Endothelial cell of umbilical vein (primary cell): Measurements from ENCODE around the gene CRIM1.

Experiments used
- EZH2 ChIP-seq: IDR thresholded peaks from 2 replicates; pipeline ENCODE4 v1.6.1; 2012; ENCODE audit warnings: borderline replicate concordance, low read depth, mild to moderate bottlenecking, moderate library complexity, low read length, inconsistent platforms; ENCODE audit not compliant: severe bottlenecking
- FOS ChIP-seq: IDR thresholded peaks from 2 replicates; pipeline ENCODE4 v1.6.1; 2011; ENCODE audit warnings: mild to moderate bottlenecking, low read length, moderate library complexity, borderline replicate concordance; ENCODE audit not compliant: insufficient read depth
- GATA2 ChIP-seq: IDR thresholded peaks from 2 replicates; pipeline ENCODE4 v1.7.0; 2011; ENCODE audit warnings: low read depth, mild to moderate bottlenecking, moderate library complexity, mixed read lengths, low read length; ENCODE audit not compliant: insufficient read length, insufficient read depth
- JUN ChIP-seq: IDR thresholded peaks from 2 replicates; pipeline ENCODE4 v1.6.1; 2011; ENCODE audit warnings: borderline replicate concordance, low read depth; ENCODE audit not compliant: insufficient read length, insufficient read depth
- MYC ChIP-seq: IDR thresholded peaks from one replicate; pipeline ENCODE4 v1.6.1; 2011; ENCODE audit warnings: mild to moderate bottlenecking, low read depth, low read length
- POLR2A ChIP-seq: IDR thresholded peaks from 2 replicates; pipeline ENCODE4 v1.6.1; 2012; ENCODE audit warnings: low read depth, mild to moderate bottlenecking, control low read depth, low read length
- POLR2AphosphoS5 ChIP-seq: IDR thresholded peaks from 2 replicates; pipeline ENCODE4 v1.6.1; 2012; ENCODE audit warnings: low read depth, mild to moderate bottlenecking, control low read depth, low read length, moderate library complexity; ENCODE audit not compliant: insufficient read depth
- TF ChIP-seq, protein P1 (sequence below), 2 donors: IDR thresholded peaks; 1 replicate in 1 of 2; 2 replicates in 1 of 2; pipeline ENCODE4 v1.5.1; 2011; ENCODE audit warnings: low read length in 2 of 2, mild to moderate bottlenecking in 2 of 2, moderate library complexity in 2 of 2, control low read depth in 1 of 2, inconsistent platforms in 1 of 2, low read depth in 1 of 2; ENCODE audit not compliant: insufficient read depth in 1 of 2; ENCODE audit errors: extremely low read depth in 1 of 2
- TF ChIP-seq, protein P2 (sequence below): IDR thresholded peaks from 2 replicates; pipeline ENCODE4 v1.6.1; 2011; ENCODE audit not compliant: insufficient read depth, insufficient read length

DNA sequence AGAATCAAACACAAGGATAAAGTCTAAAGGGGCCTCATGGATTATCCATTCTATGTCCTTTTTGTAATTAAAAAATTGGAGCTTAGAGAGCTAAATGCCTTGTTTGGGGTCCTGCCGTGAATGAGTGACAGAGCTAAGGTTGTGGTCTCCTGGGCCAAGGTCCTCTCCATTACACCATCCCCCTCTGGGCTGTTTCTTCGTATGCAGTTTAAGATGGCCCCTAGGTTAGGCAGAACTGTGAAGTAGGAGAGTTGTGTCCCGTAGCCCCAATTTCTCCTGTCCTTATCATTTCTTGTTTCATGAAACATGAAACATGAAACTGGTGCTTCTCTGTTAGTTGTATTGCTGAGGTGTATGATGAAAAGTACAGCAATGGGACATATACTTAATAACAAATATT lies 32.9 kb downstream of the CRIM1 start:
- TF ChIP-seq, protein P1, sequence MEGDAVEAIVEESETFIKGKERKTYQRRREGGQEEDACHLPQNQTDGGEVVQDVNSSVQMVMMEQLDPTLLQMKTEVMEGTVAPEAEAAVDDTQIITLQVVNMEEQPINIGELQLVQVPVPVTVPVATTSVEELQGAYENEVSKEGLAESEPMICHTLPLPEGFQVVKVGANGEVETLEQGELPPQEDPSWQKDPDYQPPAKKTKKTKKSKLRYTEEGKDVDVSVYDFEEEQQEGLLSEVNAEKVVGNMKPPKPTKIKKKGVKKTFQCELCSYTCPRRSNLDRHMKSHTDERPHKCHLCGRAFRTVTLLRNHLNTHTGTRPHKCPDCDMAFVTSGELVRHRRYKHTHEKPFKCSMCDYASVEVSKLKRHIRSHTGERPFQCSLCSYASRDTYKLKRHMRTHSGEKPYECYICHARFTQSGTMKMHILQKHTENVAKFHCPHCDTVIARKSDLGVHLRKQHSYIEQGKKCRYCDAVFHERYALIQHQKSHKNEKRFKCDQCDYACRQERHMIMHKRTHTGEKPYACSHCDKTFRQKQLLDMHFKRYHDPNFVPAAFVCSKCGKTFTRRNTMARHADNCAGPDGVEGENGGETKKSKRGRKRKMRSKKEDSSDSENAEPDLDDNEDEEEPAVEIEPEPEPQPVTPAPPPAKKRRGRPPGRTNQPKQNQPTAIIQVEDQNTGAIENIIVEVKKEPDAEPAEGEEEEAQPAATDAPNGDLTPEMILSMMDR (IDR thresholded peaks at IDR 0.05; ENCODE audit: extremely low read depth in 1 of 2, insufficient read depth in 1 of 2, low read depth in 1 of 2, low read length in 2 of 2), result no peak
- TF ChIP-seq POLR2A, result no peak
- TF ChIP-seq, protein P2, sequence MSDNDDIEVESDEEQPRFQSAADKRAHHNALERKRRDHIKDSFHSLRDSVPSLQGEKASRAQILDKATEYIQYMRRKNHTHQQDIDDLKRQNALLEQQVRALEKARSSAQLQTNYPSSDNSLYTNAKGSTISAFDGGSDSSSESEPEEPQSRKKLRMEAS, result no peak
- no peak for TF ChIP-seq MYC
- TF ChIP-seq JUN, result no peak
- TF ChIP-seq POLR2AphosphoS5, result no peak
- no peak for TF ChIP-seq GATA2
- TF ChIP-seq FOS, result no peak
- no peak for TF ChIP-seq EZH2
